Measurements from ENCODE around the gene FAM240B. TPM values are rescaled to one million over a fixed set of nuclear protein-coding genes. Genes with fewer than 3 reads are reported as not detected.

FAM240B gene
- not detected for total RNA-seq

- no peak within 1 kb of the TSS for H3K27ac Mint-ChIP-seq
Measured at GRCh38 chr9:38720083-38720745, at the start of gene FAM240B. FAM240B (minus strand) TSS chr9:38720133; CDS start chr9:38703999, 16,134 bp downstream.

GRCh38 chr9:38768351-38768761 lies 48.4 kb upstream of the FAM240B start:
- POLR2A ChIA-PET = no interaction called here
- H3K27me3 Mint-ChIP-seq = no peaks in the 10 kb centered on the region
- H3K4me1 Mint-ChIP-seq = no peaks in the 10 kb centered on the region
- H3K4me3 Mint-ChIP-seq = no peak overlapping the region
- no peak for DNase-seq
- H3K27ac Mint-ChIP-seq = no peak overlapping the region
- H3K9me3 Mint-ChIP-seq = peaks cover 2% of the 10 kb centered on the region
- no peaks in the 10 kb centered on the region for H3K36me3 Mint-ChIP-seq (ENCODE audit: low read depth)
- CTCF ChIA-PET = no interaction called here

More at GRCh38 chr9:38720083-38720745, at the start of gene FAM240B:
- Mint-ChIP-seq H3K4me1 (no peaks in the 10 kb centered on the region), H3K27me3 (no peaks in the 10 kb centered on the region), H3K9me3 (no peaks in the 10 kb centered on the region), H3K36me3 (ENCODE audit: low read depth) (no peaks in the 10 kb centered on the region), H3K4me3 (no peak within 1 kb of the TSS)
- DNase-seq = no peak
- ChIA-PET CTCF (no interaction called here), POLR2A (no interaction called here)

- ChIA-PET POLR2A (no interaction called here), CTCF (no interaction called here)
- H3K9me3 Mint-ChIP-seq = peaks cover 2% of the 10 kb centered on the region
- no peak overlapping the region for H3K4me3 Mint-ChIP-seq
- H3K27ac Mint-ChIP-seq = no peak overlapping the region
- no peaks in the 10 kb centered on the region for H3K27me3 Mint-ChIP-seq
- no peak for DNase-seq
- no peaks in the 10 kb centered on the region for H3K4me1 Mint-ChIP-seq
- no peaks in the 10 kb centered on the region for H3K36me3 Mint-ChIP-seq (ENCODE audit: low read depth)
Measured at GRCh38 chr9:38765101-38765500, 45.2 kb upstream of the FAM240B start.

GRCh38 chr9:38761999-38762398 lies 42.1 kb upstream of the FAM240B start:
- POLR2A ChIA-PET = no interaction called here

GRCh38 chr9:38761339-38761738 lies 41.4 kb upstream of the FAM240B start:
- no peaks in the 10 kb centered on the region for H3K27me3 Mint-ChIP-seq
- ChIA-PET POLR2A (no interaction called here), CTCF (no interaction called here)
- H3K9me3 Mint-ChIP-seq = no peaks in the 10 kb centered on the region
- no peak for DNase-seq
- H3K36me3 Mint-ChIP-seq (ENCODE audit: low read depth) = no peaks in the 10 kb centered on the region
- no peak overlapping the region for H3K27ac Mint-ChIP-seq
- no peak overlapping the region for H3K4me3 Mint-ChIP-seq
- no peaks in the 10 kb centered on the region for H3K4me1 Mint-ChIP-seq

More at GRCh38 chr9:38761999-38762398, 42.1 kb upstream of the FAM240B start:
- Mint-ChIP-seq H3K4me3 (no peak overlapping the region), H3K4me1 (no peaks in the 10 kb centered on the region), H3K27ac (no peak overlapping the region), H3K27me3 (no peaks in the 10 kb centered on the region), H3K36me3 (ENCODE audit: low read depth) (no peaks in the 10 kb centered on the region), H3K9me3 (no peaks in the 10 kb centered on the region)
- DNase-seq = no peak
- CTCF ChIA-PET = interaction anchor here (1.1 kb wide), 1 partner anchor 11 kb away, joined by 3 read pairs; no protein-coding TSS in a partner anchor

- ChIA-PET POLR2A (interaction anchor here (0.7 kb wide), 1 partner anchor 215 kb away, joined by 3 read pairs; no protein-coding TSS in a partner anchor), CTCF (no interaction called here)
- no peaks in the 10 kb centered on the region for H3K27me3 Mint-ChIP-seq
- DNase-seq = no peak
- H3K4me1 Mint-ChIP-seq = no peaks in the 10 kb centered on the region
- H3K9me3 Mint-ChIP-seq = no peaks in the 10 kb centered on the region
- no peaks in the 10 kb centered on the region for H3K36me3 Mint-ChIP-seq (ENCODE audit: low read depth)
- no peak overlapping the region for H3K4me3 Mint-ChIP-seq
- H3K27ac Mint-ChIP-seq = no peak overlapping the region
Measured at GRCh38 chr9:38756702-38757101, 36.8 kb upstream of the FAM240B start.

- Mint-ChIP-seq H3K27ac (no peak overlapping the region), H3K9me3 (no peaks in the 10 kb centered on the region), H3K4me1 (no peaks in the 10 kb centered on the region), H3K36me3 (ENCODE audit: low read depth) (no peaks in the 10 kb centered on the region), H3K27me3 (no peaks in the 10 kb centered on the region), H3K4me3 (no peak overlapping the region)
- ChIA-PET CTCF (no interaction called here), POLR2A (no interaction called here)
- no peak for DNase-seq
Measured at GRCh38 chr9:38747941-38748340, 28.0 kb upstream of the FAM240B start.

- H3K27me3 Mint-ChIP-seq = no peaks in the 10 kb centered on the region
- ChIA-PET CTCF (no interaction called here), POLR2A (no interaction called here)
- H3K4me3 Mint-ChIP-seq = no peak overlapping the region
- no peak for DNase-seq
- H3K36me3 Mint-ChIP-seq (ENCODE audit: low read depth) = no peaks in the 10 kb centered on the region
- H3K4me1 Mint-ChIP-seq = no peaks in the 10 kb centered on the region
- H3K27ac Mint-ChIP-seq = no peak overlapping the region
- H3K9me3 Mint-ChIP-seq = no peaks in the 10 kb centered on the region
Measured at GRCh38 chr9:38747067-38747466, 27.1 kb upstream of the FAM240B start.

- Mint-ChIP-seq H3K4me1 (no peaks in the 10 kb centered on the region), H3K36me3 (ENCODE audit: low read depth) (no peaks in the 10 kb centered on the region), H3K9me3 (no peaks in the 10 kb centered on the region), H3K4me3 (no peak overlapping the region), H3K27ac (no peak overlapping the region), H3K27me3 (no peaks in the 10 kb centered on the region)
- CTCF ChIA-PET = no interaction called here
- POLR2A ChIA-PET = no interaction called here
- DNase-seq = no peak
Measured at GRCh38 chr9:38746303-38746702, 26.4 kb upstream of the FAM240B start.

- H3K9me3 Mint-ChIP-seq = no peaks in the 10 kb centered on the region
- no peaks in the 10 kb centered on the region for H3K36me3 Mint-ChIP-seq (ENCODE audit: low read depth)
- no peaks in the 10 kb centered on the region for H3K4me1 Mint-ChIP-seq
- DNase-seq = no peak
- CTCF ChIA-PET = no interaction called here
- no peak overlapping the region for H3K27ac Mint-ChIP-seq
- peaks cover 4% of the 10 kb centered on the region for H3K27me3 Mint-ChIP-seq
- POLR2A ChIA-PET = no interaction called here
- H3K4me3 Mint-ChIP-seq = no peak overlapping the region
Measured at GRCh38 chr9:38744484-38744883, 24.6 kb upstream of the FAM240B start.

- POLR2A ChIA-PET = no interaction called here
Measured at GRCh38 chr9:38737246-38737645, 17.3 kb upstream of the FAM240B start.

GRCh38 chr9:38734831-38735230 lies 14.9 kb upstream of the FAM240B start:
- Mint-ChIP-seq H3K4me1 (no peaks in the 10 kb centered on the region), H3K27me3 (no peaks in the 10 kb centered on the region), H3K4me3 (no peak overlapping the region), H3K36me3 (ENCODE audit: low read depth) (no peaks in the 10 kb centered on the region), H3K9me3 (no peaks in the 10 kb centered on the region), H3K27ac (no peak overlapping the region)
- DNase-seq = no peak
- ChIA-PET POLR2A (no interaction called here), CTCF (no interaction called here)

More at GRCh38 chr9:38737246-38737645, 17.3 kb upstream of the FAM240B start:
- Mint-ChIP-seq H3K27ac (no peak overlapping the region), H3K27me3 (peaks cover 4% of the 10 kb centered on the region), H3K4me1 (no peaks in the 10 kb centered on the region), H3K9me3 (no peaks in the 10 kb centered on the region), H3K36me3 (ENCODE audit: low read depth) (no peaks in the 10 kb centered on the region), H3K4me3 (no peak overlapping the region)
- DNase-seq = no peak
- CTCF ChIA-PET = interaction anchor here (0.7 kb wide), 1 partner anchor 13 kb away, joined by 3 read pairs; no protein-coding TSS in a partner anchor

- DNase-seq = no peak
- no peak overlapping the region for H3K27ac Mint-ChIP-seq
- POLR2A ChIA-PET = no interaction called here
- no peaks in the 10 kb centered on the region for H3K9me3 Mint-ChIP-seq
- H3K27me3 Mint-ChIP-seq = no peaks in the 10 kb centered on the region
- H3K4me1 Mint-ChIP-seq = no peaks in the 10 kb centered on the region
- H3K4me3 Mint-ChIP-seq = no peak overlapping the region
- no peaks in the 10 kb centered on the region for H3K36me3 Mint-ChIP-seq (ENCODE audit: low read depth)
- CTCF ChIA-PET = no interaction called here
Measured at GRCh38 chr9:38733503-38733902, 13.6 kb upstream of the FAM240B start.

- no peaks in the 10 kb centered on the region for H3K27me3 Mint-ChIP-seq
Measured at GRCh38 chr9:38732885-38733284, 13.0 kb upstream of the FAM240B start.

More at GRCh38 chr9:38732885-38733284, 13.0 kb upstream of the FAM240B start:
- Mint-ChIP-seq H3K4me1 (no peaks in the 10 kb centered on the region), H3K36me3 (ENCODE audit: low read depth) (no peaks in the 10 kb centered on the region), H3K27ac (no peak overlapping the region), H3K9me3 (no peaks in the 10 kb centered on the region), H3K4me3 (no peak overlapping the region)
- CTCF ChIA-PET = no interaction called here
- no peak for DNase-seq
- POLR2A ChIA-PET = no interaction called here

Data from activated CD4-positive, alpha-beta T cell treated with anti-CD3 and anti-CD28 coated beads, Interleukin-2, amount 10 ng/mL, durations not matched to agents 7 days and 5 days (primary cell).